ENCODE results near the gene MRPL30. TPM values are rescaled to one million over a fixed set of nuclear protein-coding genes. Genes with fewer than 3 reads are reported as not detected.

MRPL30 gene
- total RNA-seq, 1 experiment from 2014 or later = 25.6 TPM

DNA sequence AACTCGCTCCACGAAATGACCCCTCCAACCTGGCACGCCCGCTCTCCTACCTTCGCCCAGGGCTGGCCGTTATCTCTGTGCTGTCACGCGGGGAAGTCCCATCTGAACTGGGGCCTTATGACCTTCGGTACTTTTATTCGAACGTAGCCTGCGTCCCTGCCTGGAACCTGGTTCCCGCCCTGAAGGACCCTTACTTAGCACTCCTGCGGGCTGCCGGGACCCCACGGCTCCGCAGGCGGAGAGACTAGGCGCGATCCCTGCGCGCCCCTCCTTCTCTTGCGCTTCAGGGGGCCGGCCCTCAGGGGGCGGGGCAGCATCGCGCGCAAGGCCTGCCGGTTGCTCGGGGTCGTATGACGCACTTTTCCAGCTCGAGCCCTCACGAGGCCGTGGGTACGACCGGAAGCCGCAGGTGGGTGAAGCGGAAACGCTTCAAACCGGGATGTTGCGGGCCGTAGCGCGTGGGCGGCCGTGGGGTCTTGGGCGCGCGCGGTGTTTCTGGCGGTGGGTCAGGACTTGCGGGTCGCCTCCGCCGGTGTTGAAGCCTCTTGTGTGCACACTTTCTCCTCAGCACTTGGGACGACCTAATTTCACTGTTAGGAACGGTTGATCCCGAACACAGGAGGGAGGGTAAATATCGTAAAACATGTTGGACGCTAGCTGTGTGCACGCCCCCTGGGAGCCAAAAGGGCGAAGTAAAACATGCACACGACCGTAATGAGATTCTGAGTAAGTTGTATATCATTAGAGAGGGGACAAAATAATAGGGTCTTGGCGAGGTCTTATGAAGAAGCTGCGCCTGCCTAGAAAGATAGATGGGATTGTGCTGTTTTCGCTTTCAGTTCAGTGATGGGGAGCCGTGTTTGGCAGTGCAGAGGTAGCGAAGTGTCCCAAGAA is 26.1 kb upstream of the MRPL30 start, which contains the start of the genes LIPT1 and TSGA10:
Gene LIPT1, plus strand, starts transcription at position 325 of the 894 bp plus-strand sequence. CDS start 6,991 bp downstream, outside the sequence.
Gene TSGA10, minus strand, starts transcription at position 300 of the 894 bp plus-strand sequence. CDS start 45,503 bp downstream, outside the sequence.
- DNase-seq (ENCODE audit: low read depth, low spot score) = peak; percentile 55
- no TSS peak for BruUV-seq (replicated peaks)
- H3K4me3 ChIP-seq (ENCODE audit: low read depth in 2 of 2, low read length in 2 of 2) = peak within 1 kb of the TSS; percentile 88 to 93
- TF ChIP-seq, protein P1, sequence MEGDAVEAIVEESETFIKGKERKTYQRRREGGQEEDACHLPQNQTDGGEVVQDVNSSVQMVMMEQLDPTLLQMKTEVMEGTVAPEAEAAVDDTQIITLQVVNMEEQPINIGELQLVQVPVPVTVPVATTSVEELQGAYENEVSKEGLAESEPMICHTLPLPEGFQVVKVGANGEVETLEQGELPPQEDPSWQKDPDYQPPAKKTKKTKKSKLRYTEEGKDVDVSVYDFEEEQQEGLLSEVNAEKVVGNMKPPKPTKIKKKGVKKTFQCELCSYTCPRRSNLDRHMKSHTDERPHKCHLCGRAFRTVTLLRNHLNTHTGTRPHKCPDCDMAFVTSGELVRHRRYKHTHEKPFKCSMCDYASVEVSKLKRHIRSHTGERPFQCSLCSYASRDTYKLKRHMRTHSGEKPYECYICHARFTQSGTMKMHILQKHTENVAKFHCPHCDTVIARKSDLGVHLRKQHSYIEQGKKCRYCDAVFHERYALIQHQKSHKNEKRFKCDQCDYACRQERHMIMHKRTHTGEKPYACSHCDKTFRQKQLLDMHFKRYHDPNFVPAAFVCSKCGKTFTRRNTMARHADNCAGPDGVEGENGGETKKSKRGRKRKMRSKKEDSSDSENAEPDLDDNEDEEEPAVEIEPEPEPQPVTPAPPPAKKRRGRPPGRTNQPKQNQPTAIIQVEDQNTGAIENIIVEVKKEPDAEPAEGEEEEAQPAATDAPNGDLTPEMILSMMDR (IDR thresholded peaks at IDR 0.05) = no peak
- TF ChIP-seq POLR2AphosphoS5 (IDR thresholded peaks at IDR 0.05; ENCODE audit: low read depth, low read length) (peak; percentile 94), SIN3A (IDR thresholded peaks at IDR 0.05; ENCODE audit: borderline replicate concordance, insufficient read depth, low read depth, low read length) (no peak), TCF7L2 (IDR thresholded peaks at IDR 0.05; ENCODE audit: low read depth, low read length) (peak; percentile 40)
- TF ChIP-seq, protein P2, sequence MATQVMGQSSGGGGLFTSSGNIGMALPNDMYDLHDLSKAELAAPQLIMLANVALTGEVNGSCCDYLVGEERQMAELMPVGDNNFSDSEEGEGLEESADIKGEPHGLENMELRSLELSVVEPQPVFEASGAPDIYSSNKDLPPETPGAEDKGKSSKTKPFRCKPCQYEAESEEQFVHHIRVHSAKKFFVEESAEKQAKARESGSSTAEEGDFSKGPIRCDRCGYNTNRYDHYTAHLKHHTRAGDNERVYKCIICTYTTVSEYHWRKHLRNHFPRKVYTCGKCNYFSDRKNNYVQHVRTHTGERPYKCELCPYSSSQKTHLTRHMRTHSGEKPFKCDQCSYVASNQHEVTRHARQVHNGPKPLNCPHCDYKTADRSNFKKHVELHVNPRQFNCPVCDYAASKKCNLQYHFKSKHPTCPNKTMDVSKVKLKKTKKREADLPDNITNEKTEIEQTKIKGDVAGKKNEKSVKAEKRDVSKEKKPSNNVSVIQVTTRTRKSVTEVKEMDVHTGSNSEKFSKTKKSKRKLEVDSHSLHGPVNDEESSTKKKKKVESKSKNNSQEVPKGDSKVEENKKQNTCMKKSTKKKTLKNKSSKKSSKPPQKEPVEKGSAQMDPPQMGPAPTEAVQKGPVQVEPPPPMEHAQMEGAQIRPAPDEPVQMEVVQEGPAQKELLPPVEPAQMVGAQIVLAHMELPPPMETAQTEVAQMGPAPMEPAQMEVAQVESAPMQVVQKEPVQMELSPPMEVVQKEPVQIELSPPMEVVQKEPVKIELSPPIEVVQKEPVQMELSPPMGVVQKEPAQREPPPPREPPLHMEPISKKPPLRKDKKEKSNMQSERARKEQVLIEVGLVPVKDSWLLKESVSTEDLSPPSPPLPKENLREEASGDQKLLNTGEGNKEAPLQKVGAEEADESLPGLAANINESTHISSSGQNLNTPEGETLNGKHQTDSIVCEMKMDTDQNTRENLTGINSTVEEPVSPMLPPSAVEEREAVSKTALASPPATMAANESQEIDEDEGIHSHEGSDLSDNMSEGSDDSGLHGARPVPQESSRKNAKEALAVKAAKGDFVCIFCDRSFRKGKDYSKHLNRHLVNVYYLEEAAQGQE (IDR thresholded peaks at IDR 0.05; ENCODE audit: insufficient read depth in 1 of 2, low read depth in 2 of 2, low read length in 1 of 2) = 0 out of 4 replicates have a peak, but pooled peaks of 1 of the 2 experiments have one; percentile 62
- H3K36me3 ChIP-seq (ENCODE audit: control insufficient read depth, insufficient read depth, low read length) = 0 out of 2 replicates have a peak, but pooled peaks cover 5% of the 10 kb centered on the region
- no peaks in the 10 kb centered on the region for H3K27me3 ChIP-seq (ENCODE audit: control insufficient read depth, insufficient read depth, low read length)
- H3K9me3 ChIP-seq (ENCODE audit: control insufficient read depth, insufficient read depth, low read depth, low read length) = no peaks in the 10 kb centered on the region
- in situ Hi-C loops (cut with HindIII; ENCODE audit: low pct_unique_long_range_greater_than_20kb, low sequenced_read_pairs) (no loop called here), intact Hi-C loops (cut with micrococcal nuclease; ENCODE audit: unreplicated experiment) (no loop called here)
- CTCF ChIA-PET = no interaction called here
- peaks cover 14% of the 10 kb centered on the region for H3K4me1 ChIP-seq (ENCODE audit: control insufficient read depth, insufficient read depth, low read length)
- peak within 1 kb of the TSS; percentile 98 for H3K27ac ChIP-seq (ENCODE audit: low read length)
- POLR2A ChIA-PET = no interaction called here
- peak; percentile 99 for ATAC-seq

- Histone ChIP-seq H3K4me1 (ENCODE audit: control insufficient read depth, insufficient read depth, low read length) (peaks cover 14% of the 10 kb centered on the region), H3K9me3 (ENCODE audit: control insufficient read depth, insufficient read depth, low read depth, low read length) (no peaks in the 10 kb centered on the region), H3K27ac (ENCODE audit: low read length) (no peak overlapping the region), H3K27me3 (ENCODE audit: control insufficient read depth, insufficient read depth, low read length) (no peaks in the 10 kb centered on the region), H3K4me3 (ENCODE audit: low read depth in 2 of 2, low read length in 2 of 2) (no peak overlapping the region), H3K36me3 (ENCODE audit: control insufficient read depth, insufficient read depth, low read length) (0 out of 2 replicates have a peak, but pooled peaks cover 5% of the 10 kb centered on the region)
- ATAC-seq = no peak
- intact Hi-C loops (cut with micrococcal nuclease; ENCODE audit: unreplicated experiment) = no loop called here
- CTCF ChIA-PET = no interaction called here
- no peak for DNase-seq (ENCODE audit: low read depth, low spot score)
- in situ Hi-C loops (cut with HindIII; ENCODE audit: low pct_unique_long_range_greater_than_20kb, low sequenced_read_pairs) = no loop called here
- TF ChIP-seq, protein P1 (IDR thresholded peaks at IDR 0.05) = no peak
- no peak for TF ChIP-seq POLR2AphosphoS5 (IDR thresholded peaks at IDR 0.05; ENCODE audit: low read depth, low read length)
- BruUV-seq (replicated peaks) = no TSS peak
- POLR2A ChIA-PET = no interaction called here
These were observed 24.1 kb upstream of the MRPL30 start for GRCh38 chr2:99156891-99157290.
